Esophagus (tissue), 2 donors: ENCODE measurements around the gene SERPINA9. TPM values are rescaled to one million over a fixed set of nuclear protein-coding genes. Genes with fewer than 3 reads are reported as not detected.
"Not testable (repeated sequence)": the region's sequence is repeated elsewhere in the genome, so short reads cannot be mapped to it uniquely, and the experiment has no call there.

Experiments used
- H3K27ac ChIP-seq, 2 donors: one replicate each; pipeline ENCODE4 v1.5.1; 2013; ENCODE audit warnings: low read depth in 2 of 2, mild to moderate bottlenecking in 2 of 2, inconsistent platforms in 1 of 2, low read length in 1 of 2, moderate library complexity in 1 of 2
- H3K27me3 ChIP-seq, 2 donors: one replicate each; pipeline ENCODE4 v1.6.1; 2013; ENCODE audit warnings: low read length in 2 of 2, control low read depth in 1 of 2, mild to moderate bottlenecking in 1 of 2; ENCODE audit not compliant: insufficient read depth in 2 of 2, control insufficient read depth in 1 of 2
- H3K36me3 ChIP-seq, 2 donors: one replicate each; pipeline ENCODE4 v1.6.1; 2013; ENCODE audit warnings: low read length in 1 of 2; ENCODE audit not compliant: control insufficient read depth in 2 of 2, insufficient read depth in 2 of 2
- H3K4me1 ChIP-seq, 2 donors: one replicate each; pipeline ENCODE4 v1.6.1; 2013; ENCODE audit warnings: low read length in 1 of 2; ENCODE audit not compliant: control insufficient read depth in 2 of 2, insufficient read depth in 2 of 2
- H3K4me3 ChIP-seq, 2 donors: one replicate each; pipeline ENCODE4 v1.5.1; 2013; ENCODE audit warnings: low read length in 2 of 2, mild to moderate bottlenecking in 2 of 2, low read depth in 1 of 2, moderate library complexity in 1 of 2
- H3K9me3 ChIP-seq, 2 donors: one replicate each; pipeline ENCODE4 v1.6.1; 2013; ENCODE audit warnings: mild to moderate bottlenecking in 2 of 2, low read depth in 1 of 2, low read length in 1 of 2, moderate library complexity in 1 of 2; ENCODE audit not compliant: control insufficient read depth in 2 of 2, insufficient read depth in 1 of 2
- WGBS, 2 donors: extraction: QIAGEN DNeasy Blood & Tissue Kit; methylation state at CpG; one replicate each; pipeline ENCODE4 v1.1.7; 2013; 5-methylcytosine and 5-hydroxymethylcytosine counted together
- polyA plus RNA-seq, 2 donors: library from polyadenylated mRNA; stranded (reverse); fragments of 200-250 nt; gene quantifications; one replicate each; pipeline ENCODE4 v1.2.3, GENCODE V29; 2013
- donor health status: healthy with polysubstance abuse.
- donor health status: Bipolar disorder and iron deficiency.

The SERPINA9 gene
- polyA plus RNA-seq, 2 donors = not detected

DNA sequence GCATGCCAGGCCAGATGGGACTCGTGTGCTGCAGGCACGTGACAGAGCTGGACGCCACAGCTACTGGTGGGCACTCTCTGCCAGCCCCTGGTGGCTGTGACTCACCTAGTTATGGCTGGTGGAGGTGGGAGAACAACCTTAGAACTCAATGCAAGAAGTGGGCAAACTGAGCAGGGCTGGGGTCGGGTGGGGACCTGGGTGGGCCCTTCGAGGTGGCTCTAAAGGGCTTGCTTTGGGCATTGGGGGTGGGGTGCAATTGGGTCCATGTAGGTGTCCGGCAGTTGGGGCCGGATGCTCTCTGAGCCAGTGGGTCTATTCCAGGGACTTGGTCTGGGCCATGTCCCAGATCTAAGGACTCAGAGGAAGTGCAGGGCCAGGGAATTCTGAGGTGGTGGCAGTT, 38.4 kb upstream of the SERPINA9 start:
- no peak overlapping the region for H3K27ac ChIP-seq
- no peaks in the 10 kb centered on the region for H3K36me3 ChIP-seq
- H3K4me3 ChIP-seq = no peak overlapping the region
- H3K27me3 ChIP-seq = no peaks in the 10 kb centered on the region
- H3K4me1 ChIP-seq = no peaks in the 10 kb centered on the region
- WGBS, 2 donors = 74 to 83% methylated on average over 7 of the region's 7 CpGs
- H3K9me3 ChIP-seq = no peaks in the 10 kb centered on the region

DNA sequence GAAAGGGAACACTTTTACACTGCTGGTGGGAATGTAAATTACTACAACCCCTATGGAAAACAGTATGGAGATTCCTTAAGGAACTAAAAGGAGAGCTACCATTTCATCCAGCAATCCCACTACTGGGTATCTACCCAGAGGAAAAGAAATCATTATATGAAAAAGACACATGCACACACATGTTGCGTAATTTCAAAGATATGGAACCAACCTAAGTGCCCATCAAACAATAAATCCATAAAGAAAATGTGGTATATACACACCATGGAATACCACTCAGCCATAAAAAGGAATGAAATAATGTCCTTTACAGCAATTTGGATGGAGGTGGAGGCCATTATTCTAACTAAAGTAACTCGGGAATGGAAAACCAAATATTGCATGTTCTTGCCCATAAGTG, 34.5 kb upstream of the SERPINA9 start:
- H3K4me3 ChIP-seq, H3K27me3 ChIP-seq, H3K9me3 ChIP-seq, H3K27ac ChIP-seq, H3K36me3 ChIP-seq, H3K4me1 ChIP-seq: not testable (repeated sequence)
- 79 to 81% methylated on average over 2 of the region's 2 CpGs for WGBS, 2 donors

DNA sequence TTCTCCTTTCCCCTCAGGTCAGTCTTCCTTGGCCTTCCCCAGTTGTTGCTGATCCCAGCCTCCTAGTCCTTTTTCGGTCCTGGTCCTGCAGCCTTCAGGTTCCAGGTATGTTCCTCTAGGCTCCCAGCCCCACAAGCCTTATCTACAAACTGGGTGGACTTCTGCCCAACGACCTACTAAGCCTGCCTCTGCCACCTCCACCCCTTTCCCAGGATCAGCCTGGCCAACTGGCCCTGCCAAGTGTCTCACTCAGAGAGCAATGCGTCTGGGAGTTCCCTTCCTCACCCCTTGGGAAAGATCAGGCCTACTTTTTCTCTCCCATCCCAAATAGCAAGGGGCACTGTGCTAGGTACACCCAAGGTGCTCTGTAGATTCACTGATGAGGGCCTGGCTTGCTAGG, 33.4 kb upstream of the SERPINA9 start, which contains the start of gene SERPINA12:
Gene SERPINA12, minus strand, starts transcription at position 114 of the 400 bp plus-strand sequence. CDS start 11,072 bp downstream, outside the sequence.
- H3K36me3 ChIP-seq = no peaks in the 10 kb centered on the region
- 57 to 68% methylated on average over 3 of the region's 3 CpGs for WGBS, 2 donors

DNA sequence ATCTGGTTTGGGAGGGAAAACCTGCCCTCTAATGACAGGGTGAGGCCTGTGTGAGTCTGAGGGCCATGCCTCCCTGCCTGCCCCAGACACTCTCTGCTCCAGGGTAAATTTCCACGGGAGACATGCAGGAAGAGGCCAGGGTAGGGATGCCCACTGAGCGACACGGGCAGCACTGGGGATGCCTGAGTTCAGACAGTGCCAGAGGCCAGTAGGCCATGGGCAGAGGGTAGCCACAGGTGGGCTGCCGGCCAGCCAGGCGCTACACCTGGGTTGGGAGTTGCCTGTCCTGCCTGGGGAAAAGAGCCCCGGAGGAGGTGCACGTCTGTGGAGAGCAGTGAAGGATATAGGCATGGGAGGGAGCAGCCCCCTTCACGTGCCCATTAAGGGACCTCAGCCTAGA, 29.6 kb upstream of the SERPINA9 start:
- H3K9me3 ChIP-seq = no peaks in the 10 kb centered on the region
- H3K4me3 ChIP-seq = no peak overlapping the region
- WGBS, 2 donors = 83 to 86% methylated on average over 8 of the region's 8 CpGs
- H3K36me3 ChIP-seq = no peaks in the 10 kb centered on the region
- no peaks in the 10 kb centered on the region for H3K4me1 ChIP-seq
- H3K27me3 ChIP-seq = no peaks in the 10 kb centered on the region
- H3K27ac ChIP-seq = no peak overlapping the region

More for the DNA sequence above, 33.4 kb upstream of the SERPINA9 start, which contains the start of gene SERPINA12:
- Histone ChIP-seq H3K4me1 (no peaks in the 10 kb centered on the region), H3K27me3 (no peaks in the 10 kb centered on the region), H3K9me3 (no peaks in the 10 kb centered on the region), H3K4me3 (no peak within 1 kb of the TSS), H3K27ac (no peak within 1 kb of the TSS)

DNA sequence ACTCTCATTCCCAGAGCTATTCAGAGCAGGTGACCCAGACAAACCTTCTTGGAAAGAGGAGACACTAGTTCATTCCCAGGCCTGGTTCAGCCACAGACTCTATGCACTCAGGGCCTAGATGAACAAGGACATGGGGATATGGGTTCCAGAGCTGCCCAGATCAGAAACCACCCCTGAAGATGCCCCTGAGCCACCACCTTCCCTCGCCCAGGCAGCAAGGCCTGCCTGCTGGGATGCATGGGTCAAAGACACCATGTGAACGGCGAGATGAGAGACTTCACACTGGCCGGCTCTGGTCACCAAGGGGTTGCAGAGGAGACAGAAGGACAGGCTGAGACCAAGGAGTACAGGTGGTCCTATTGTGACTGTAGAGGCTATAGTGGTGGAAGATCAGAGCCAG, 29.2 kb upstream of the SERPINA9 start:
- Histone ChIP-seq H3K36me3 (no peaks in the 10 kb centered on the region), H3K4me3 (no peak overlapping the region), H3K27ac (no peak overlapping the region), H3K9me3 (no peaks in the 10 kb centered on the region), H3K27me3 (no peaks in the 10 kb centered on the region), H3K4me1 (no peaks in the 10 kb centered on the region)
- 94 to 95% methylated on average over 4 of the region's 4 CpGs for WGBS, 2 donors

DNA sequence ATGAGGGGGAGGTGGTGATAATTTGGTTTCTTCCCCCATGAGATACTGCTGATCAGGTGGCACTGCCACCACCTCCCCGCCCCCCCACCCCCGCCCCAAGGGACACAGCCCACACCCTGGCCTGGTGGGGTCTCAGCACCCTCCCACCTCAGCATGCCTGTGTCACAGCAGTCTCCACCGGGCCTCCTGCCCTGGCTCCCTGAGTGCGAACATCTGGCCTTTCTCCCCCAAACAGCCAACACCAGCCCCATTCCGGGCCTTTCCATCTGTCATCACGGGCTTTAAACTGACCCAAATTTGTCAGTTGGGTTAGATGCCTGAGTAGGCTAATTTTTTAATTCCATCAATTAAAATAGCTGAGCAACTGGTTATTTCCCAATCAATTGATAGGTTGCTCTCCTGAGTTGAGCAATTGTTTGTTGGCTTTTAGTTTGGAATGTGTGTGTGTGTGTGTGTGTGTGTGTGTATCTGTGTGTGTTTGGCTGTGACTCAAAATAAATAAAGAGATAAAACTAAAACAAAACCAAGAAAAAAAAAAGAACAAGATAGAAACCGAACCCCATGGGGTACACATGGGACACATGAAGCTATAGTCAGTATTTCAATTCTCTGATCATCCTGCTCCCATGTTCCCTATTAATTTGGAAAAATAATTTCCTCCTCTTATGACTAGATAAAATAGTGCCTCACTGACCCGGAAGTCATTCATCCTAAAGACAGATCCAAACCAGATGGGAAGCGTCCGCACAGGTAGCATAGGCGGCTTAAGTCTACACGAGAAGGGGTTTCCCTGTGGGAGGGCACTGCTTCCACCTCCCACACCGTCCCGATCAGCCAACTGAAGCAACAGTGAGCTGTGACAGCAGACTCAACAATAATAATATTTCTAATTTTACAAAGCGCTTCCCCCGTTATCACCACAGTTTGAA, 25.9 kb upstream of the SERPINA9 start:
- Histone ChIP-seq H3K9me3 (no peaks in the 10 kb centered on the region), H3K27ac (no peak overlapping the region), H3K4me1 (no peaks in the 10 kb centered on the region), H3K4me3 (no peak overlapping the region), H3K27me3 (no peaks in the 10 kb centered on the region), H3K36me3 (no peaks in the 10 kb centered on the region)
- WGBS, 2 donors = 69 to 71% methylated on average over 15 to 16 of the region's 16 CpGs

DNA sequence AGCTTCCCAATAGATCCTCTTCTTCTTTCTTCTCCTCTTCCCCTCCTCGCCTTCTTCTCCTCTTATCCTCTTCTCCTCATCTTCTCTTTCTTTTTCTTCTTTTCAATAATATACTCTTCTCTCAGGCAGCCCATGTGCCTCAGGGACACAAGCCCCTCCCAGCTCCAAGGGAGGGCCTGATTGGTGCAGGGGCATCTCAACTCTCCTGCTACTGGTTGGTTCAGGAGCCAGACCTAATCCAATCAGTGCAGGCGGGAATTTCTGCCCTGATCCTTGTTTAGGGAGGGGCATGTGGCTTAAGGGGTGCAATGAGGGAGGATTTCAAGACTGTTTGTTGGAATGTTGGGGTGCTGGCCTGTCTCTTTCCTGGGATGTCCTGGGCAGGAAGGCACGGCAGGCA, 24.3 kb upstream of the SERPINA9 start:
- Histone ChIP-seq H3K4me1 (no peaks in the 10 kb centered on the region), H3K27me3 (no peaks in the 10 kb centered on the region), H3K27ac (no peak overlapping the region), H3K4me3 (no peak overlapping the region), H3K9me3 (no peaks in the 10 kb centered on the region), H3K36me3 (no peaks in the 10 kb centered on the region)
- 76 to 83% methylated on average over 3 of the region's 3 CpGs for WGBS, 2 donors

DNA sequence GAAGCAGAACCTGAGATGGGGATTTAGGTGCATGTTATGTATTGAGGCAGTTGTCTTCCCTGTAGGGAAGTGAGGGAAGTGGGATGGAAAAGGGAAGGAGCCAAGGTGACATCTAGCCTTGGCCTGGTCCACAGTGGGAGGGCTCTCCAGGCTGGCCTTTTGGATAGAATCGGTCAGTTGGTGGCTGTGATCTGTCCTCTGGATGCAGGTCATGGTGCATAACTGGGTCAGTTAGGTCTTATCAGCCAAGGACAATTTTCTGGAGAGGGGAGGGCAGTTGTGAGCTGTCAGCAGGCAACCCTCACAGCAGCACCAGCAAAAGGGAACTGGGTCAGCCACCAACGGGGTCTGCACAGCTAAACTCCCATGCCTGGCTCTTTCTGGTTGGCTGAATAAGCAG, 23.7 kb upstream of the SERPINA9 start:
- Histone ChIP-seq H3K27me3 (no peaks in the 10 kb centered on the region), H3K27ac (no peak overlapping the region), H3K4me3 (no peak overlapping the region), H3K9me3 (no peaks in the 10 kb centered on the region), H3K4me1 (no peaks in the 10 kb centered on the region), H3K36me3 (no peaks in the 10 kb centered on the region)
- 78 to 83% methylated on average over 2 of the region's 2 CpGs for WGBS, 2 donors

DNA sequence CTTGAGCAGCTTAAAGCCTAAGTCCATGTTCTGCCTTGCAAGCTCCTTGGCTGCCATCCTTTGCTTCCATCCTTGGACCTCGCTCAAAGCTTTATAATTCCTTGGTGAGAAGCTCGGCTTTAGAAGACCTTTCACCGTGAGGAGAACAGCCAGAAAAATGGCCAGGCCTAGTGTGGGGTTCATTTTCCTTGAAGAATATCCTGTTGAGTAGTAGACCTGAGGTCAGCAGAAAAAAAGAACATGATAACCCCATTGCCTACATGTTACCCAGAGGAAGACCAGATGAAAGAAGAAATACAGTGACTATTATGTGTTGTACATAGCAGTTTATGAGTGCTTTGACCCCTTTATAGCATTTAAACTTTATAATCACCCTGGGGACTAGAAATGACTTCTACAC, 22.2 kb upstream of the SERPINA9 start:
- H3K9me3 ChIP-seq = no peaks in the 10 kb centered on the region
- WGBS, 2 donors = 89 to 92% methylated on average over 3 of the region's 3 CpGs
- no peak overlapping the region for H3K4me3 ChIP-seq
- no peaks in the 10 kb centered on the region for H3K4me1 ChIP-seq
- H3K36me3 ChIP-seq = no peaks in the 10 kb centered on the region
- H3K27me3 ChIP-seq = peaks cover 0 to under 1% of the 10 kb centered on the region in 2 donors
- H3K27ac ChIP-seq = no peak overlapping the region

DNA sequence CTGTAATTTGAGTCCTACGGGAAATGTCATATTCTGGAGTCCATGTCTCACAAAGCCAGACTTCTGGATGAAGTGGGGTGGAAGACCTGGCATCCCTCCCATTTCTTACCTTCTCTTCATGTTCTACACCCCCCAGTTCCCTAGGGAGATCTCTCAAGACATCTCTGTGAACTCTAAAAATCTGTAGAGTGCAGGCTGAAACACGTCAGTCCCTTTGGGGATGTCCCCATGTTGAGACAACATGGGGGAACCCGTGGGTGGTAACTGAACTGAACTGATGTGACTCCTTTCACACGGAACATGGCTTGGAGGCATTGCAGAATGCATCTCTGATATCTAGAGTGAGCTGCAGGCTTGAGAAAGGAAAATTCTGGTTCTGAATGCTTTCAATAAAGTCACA, 18.1 kb upstream of the SERPINA9 start:
- Histone ChIP-seq H3K27ac (no peak overlapping the region), H3K27me3 (peaks cover 0 to 2% of the 10 kb centered on the region in 2 donors), H3K4me1 (no peaks in the 10 kb centered on the region), H3K9me3 (no peaks in the 10 kb centered on the region), H3K36me3 (no peaks in the 10 kb centered on the region), H3K4me3 (no peak overlapping the region)
- 45 to 46% methylated on average over 4 of the region's 4 CpGs for WGBS, 2 donors
